Naive B cell (primary cell): ENCODE results near the gene KCNH8. TPM values are rescaled to one million over a fixed set of nuclear protein-coding genes. Genes with fewer than 3 reads are reported as not detected.
"Not testable (repeated sequence)": the region's sequence is repeated elsewhere in the genome, so short reads cannot be mapped to it uniquely, and the experiment has no call there.

ENCODE experiments used
- ATAC-seq, 2 donors: fragments of 150-1000 bp; cut with Tn5 transposase; 2 replicates each; pipeline ENCODE4 v1.10.0; 2021; ENCODE audit warnings: low read depth in 2 of 2, mild to moderate bottlenecking in 2 of 2, moderate library complexity in 2 of 2
- DNase-seq: peaks from one replicate; pipeline ENCODE4 v3.0.0; 2022
- H3K27ac Mint-ChIP-seq, 6 donors: one replicate each; pipeline ENCODE4 v1.8.0; 2020 to 2022; ENCODE audit warnings: mild to moderate bottlenecking in 6 of 6, mixed read lengths in 6 of 6, moderate library complexity in 5 of 6, inconsistent platforms in 2 of 6
- H3K27me3 Mint-ChIP-seq, 3 donors: one replicate each; pipeline ENCODE4 v1.8.0; 2021 to 2022; ENCODE audit warnings: mixed read lengths in 3 of 3, mild to moderate bottlenecking in 1 of 3
- H3K36me3 Mint-ChIP-seq, 2 donors: one replicate each; pipeline ENCODE4 v1.8.0; 2020 to 2022; ENCODE audit warnings: mixed read lengths in 2 of 2, inconsistent platforms in 1 of 2, mild to moderate bottlenecking in 1 of 2
- H3K4me1 Mint-ChIP-seq, 3 donors: one replicate each; pipeline ENCODE4 v1.8.0; 2020 to 2022; ENCODE audit warnings: mixed read lengths in 3 of 3, inconsistent platforms in 1 of 3, mild to moderate bottlenecking in 1 of 3, moderate library complexity in 1 of 3
- H3K4me3 Mint-ChIP-seq, 8 donors: one replicate each; pipeline ENCODE4 v1.8.0; 2020 to 2022; ENCODE audit warnings: mild to moderate bottlenecking in 8 of 8, mixed read lengths in 8 of 8, moderate library complexity in 8 of 8, inconsistent platforms in 2 of 8
- H3K9me3 Mint-ChIP-seq, 7 donors: one replicate each; pipeline ENCODE4 v1.8.0; 2020 to 2022; ENCODE audit warnings: mixed read lengths in 7 of 7, mild to moderate bottlenecking in 5 of 7, inconsistent platforms in 2 of 7, moderate library complexity in 1 of 7
- polyA plus RNA-seq, 6 donors: library from polyadenylated mRNA; unstranded; fragments of 300-500 nt; fragmentation: Illumina TruSeq; gene quantifications; one replicate each; pipeline ENCODE4 v1.2.3, GENCODE V29; 2021; ENCODE audit warnings: low read depth in 6 of 6

KCNH8 gene
- polyA plus RNA-seq: 1 to 10 TPM; 3.4 to 5.8 (median 4.3) TPM

GRCh38 chr3:19147905-19148767, at the start of gene KCNH8:
Gene KCNH8 (plus strand): TSS chr3:19148510. CDS start chr3:19148720, 210 bp downstream.
- peaks cover 18 to 37% (median 20%) of the 10 kb centered on the region in 3 donors for H3K4me1 Mint-ChIP-seq
- DNase-seq (peak; percentile 35), ATAC-seq (no peak)
- no peaks in the 10 kb centered on the region for H3K36me3 Mint-ChIP-seq
- peaks cover 0 to 2% (median 0%) of the 10 kb centered on the region in 7 donors for H3K9me3 Mint-ChIP-seq
- H3K4me3 Mint-ChIP-seq: peak within 1 kb of the TSS; percentile 88 to 97 (median 94)
- peak within 1 kb of the TSS; percentile 89 to 98 (median 96) for H3K27ac Mint-ChIP-seq
- peaks cover 0 to 3% (median 2%) of the 10 kb centered on the region in 3 donors for H3K27me3 Mint-ChIP-seq

DNA sequence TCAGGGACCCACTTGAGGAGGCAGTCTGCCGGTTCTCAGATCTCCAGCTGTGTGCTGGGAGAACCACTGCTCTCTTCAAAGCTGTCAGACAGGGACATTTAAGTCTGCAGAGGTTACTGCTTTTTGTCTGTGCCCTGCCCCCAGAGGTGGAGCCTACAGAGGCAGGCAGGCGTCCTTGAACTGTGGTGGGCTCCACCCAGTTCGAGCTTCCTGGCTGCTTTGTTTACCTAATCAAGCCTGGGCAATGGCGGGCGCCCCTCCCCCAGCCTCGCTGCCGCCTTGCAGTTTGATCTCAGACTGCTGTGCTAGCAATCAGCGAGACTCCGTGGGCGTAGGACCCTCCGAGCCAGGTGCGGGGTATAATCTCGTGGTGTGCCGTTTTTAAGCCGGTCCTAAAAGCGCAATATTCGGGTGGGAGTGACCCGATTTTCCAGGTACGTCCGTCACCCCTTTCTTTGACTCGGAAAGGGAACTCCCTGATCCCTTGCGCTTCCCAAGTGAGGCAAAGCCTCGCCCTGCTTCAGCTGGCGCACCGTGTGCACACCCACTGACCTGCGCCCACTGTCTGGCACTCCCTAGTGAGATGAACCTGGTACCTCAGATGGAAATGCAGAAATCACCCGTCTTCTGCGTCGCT, 45.5 kb upstream of the KCNH8 start:
- H3K4me1 Mint-ChIP-seq, H3K9me3 Mint-ChIP-seq, ATAC-seq, H3K36me3 Mint-ChIP-seq, DNase-seq, H3K27me3 Mint-ChIP-seq: not testable (repeated sequence)
- Mint-ChIP-seq H3K27ac (peak overlapping the region in 3 of 6 donors; percentile 60 to 74 (median 65)), H3K4me3 (peak overlapping the region; percentile 35 to 94 (median 78))

GRCh38 chr3:19103510-19103909, 44.8 kb upstream of the KCNH8 start:
- H3K4me1 Mint-ChIP-seq: no peaks in the 10 kb centered on the region
- H3K36me3 Mint-ChIP-seq: no peaks in the 10 kb centered on the region
- H3K9me3 Mint-ChIP-seq: peaks cover 0 to 8% (median 3%) of the 10 kb centered on the region in 7 donors
- ATAC-seq: peak in 1 of 2 donors; percentile 16
- H3K4me3 Mint-ChIP-seq: peak overlapping the region in 7 of 8 donors; percentile 51 to 94 (median 80)
- H3K27ac Mint-ChIP-seq: peak overlapping the region in 2 of 6 donors; percentile 65 to 74
- no peak for DNase-seq
- H3K27me3 Mint-ChIP-seq: peaks cover 0 to 6% (median 6%) of the 10 kb centered on the region in 3 donors

DNA sequence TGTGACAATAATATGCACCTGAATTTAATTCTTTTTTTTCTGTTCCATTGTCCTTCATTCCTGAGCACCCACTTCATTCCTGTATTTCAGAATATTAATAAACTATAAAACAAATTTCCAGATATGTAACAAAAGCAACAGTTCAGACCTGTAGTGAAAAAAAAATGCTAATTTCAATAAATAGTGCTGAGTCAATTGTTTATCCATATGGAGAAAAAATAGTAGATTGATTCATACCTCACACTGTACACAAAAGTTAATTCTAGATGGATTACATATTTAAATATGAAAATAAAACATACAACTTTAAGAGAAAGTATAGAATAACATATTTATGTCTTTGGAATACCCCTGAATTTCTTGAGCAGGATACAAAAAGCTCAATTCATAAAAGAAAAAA, 43.9 kb upstream of the KCNH8 start:
- DNase-seq: no peak
- Mint-ChIP-seq H3K9me3 (peaks cover 0 to 8% (median 3%) of the 10 kb centered on the region in 7 donors), H3K36me3 (no peaks in the 10 kb centered on the region), H3K4me1 (no peaks in the 10 kb centered on the region), H3K4me3 (no peak overlapping the region), H3K27me3 (peaks cover 0 to 6% (median 6%) of the 10 kb centered on the region in 3 donors), H3K27ac (no peak overlapping the region)
- no peak for ATAC-seq

GRCh38 chr3:19105826-19106225, 42.5 kb upstream of the KCNH8 start:
- Mint-ChIP-seq H3K27me3 (peaks cover 0 to 6% (median 6%) of the 10 kb centered on the region in 3 donors), H3K4me1 (no peaks in the 10 kb centered on the region), H3K27ac (no peak overlapping the region), H3K4me3 (no peak overlapping the region), H3K36me3 (no peaks in the 10 kb centered on the region), H3K9me3 (peaks cover 0 to 8% (median 3%) of the 10 kb centered on the region in 7 donors)
- no peak for DNase-seq
- no peak for ATAC-seq

DNA sequence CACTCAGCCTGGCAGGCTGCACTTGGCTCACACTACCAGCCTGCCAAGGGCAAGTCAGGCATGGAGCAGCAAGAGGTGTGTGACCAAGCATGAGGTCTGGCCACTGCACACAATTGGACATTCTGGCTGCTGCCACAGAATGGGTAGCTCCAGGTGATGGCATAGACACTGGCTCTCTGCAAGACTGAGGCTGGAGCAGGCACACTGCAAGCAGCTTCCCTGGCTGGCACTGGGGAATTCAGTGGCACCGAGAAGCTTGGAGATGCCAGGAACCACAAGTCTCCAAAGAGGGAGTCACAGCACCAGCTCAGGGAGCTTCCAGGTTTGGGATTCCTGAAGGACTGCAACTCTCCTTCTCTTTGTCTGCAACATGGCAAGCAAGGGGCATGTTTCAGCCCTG, 42.0 kb upstream of the KCNH8 start:
- ATAC-seq (no peak), DNase-seq (no peak)
- H3K36me3 Mint-ChIP-seq: no peaks in the 10 kb centered on the region
- peaks cover 0 to 6% (median 6%) of the 10 kb centered on the region in 3 donors for H3K27me3 Mint-ChIP-seq
- H3K9me3 Mint-ChIP-seq: peaks cover 0 to 8% (median 3%) of the 10 kb centered on the region in 7 donors
- no peak overlapping the region for H3K27ac Mint-ChIP-seq
- H3K4me3 Mint-ChIP-seq: no peak overlapping the region
- no peaks in the 10 kb centered on the region for H3K4me1 Mint-ChIP-seq

- Mint-ChIP-seq H3K4me1 (no peaks in the 10 kb centered on the region), H3K27me3 (peaks cover 0 to 6% (median 6%) of the 10 kb centered on the region in 3 donors), H3K9me3 (peaks cover 0 to 8% (median 3%) of the 10 kb centered on the region in 7 donors), H3K4me3 (no peak overlapping the region), H3K36me3 (no peaks in the 10 kb centered on the region), H3K27ac (peak overlapping the region in 1 of 6 donors; percentile 70)
- ATAC-seq: no peak
- no peak for DNase-seq
These were observed 40.6 kb upstream of the KCNH8 start for GRCh38 chr3:19107719-19108118.

DNA sequence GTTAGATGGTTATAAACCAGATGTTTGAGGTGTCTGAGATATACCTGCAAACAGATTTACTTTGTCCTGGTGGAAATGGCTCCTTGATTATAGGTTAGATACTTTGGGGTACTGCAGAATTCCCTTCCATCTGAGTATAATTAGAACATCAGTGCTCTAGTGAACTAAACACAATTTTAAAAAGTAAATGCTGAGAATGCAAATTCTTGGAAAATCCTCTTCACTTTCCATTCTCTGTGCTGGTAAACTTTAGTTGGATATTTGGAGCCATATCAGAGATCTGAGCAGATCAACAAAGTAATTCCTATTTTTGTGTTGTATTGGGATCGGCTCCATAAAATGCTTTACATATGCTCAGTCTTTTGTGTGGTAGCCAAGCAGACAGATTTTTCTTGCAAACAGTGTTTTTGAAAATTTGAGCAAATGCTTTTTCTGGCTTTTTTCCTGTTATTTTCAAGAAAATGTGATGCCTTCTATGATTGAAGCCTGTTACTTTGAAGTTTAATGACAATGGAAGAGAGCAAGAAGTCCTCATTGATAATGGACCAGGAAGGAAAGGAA, 37.9 kb upstream of the KCNH8 start:
- no peak for DNase-seq
- Mint-ChIP-seq H3K36me3 (no peaks in the 10 kb centered on the region), H3K27me3 (peaks cover 0 to 7% (median 0%) of the 10 kb centered on the region in 3 donors), H3K27ac (no peak overlapping the region), H3K4me1 (no peaks in the 10 kb centered on the region), H3K4me3 (no peak overlapping the region), H3K9me3 (peaks cover 0 to 5% (median 3%) of the 10 kb centered on the region in 7 donors)
- ATAC-seq: no peak

DNA sequence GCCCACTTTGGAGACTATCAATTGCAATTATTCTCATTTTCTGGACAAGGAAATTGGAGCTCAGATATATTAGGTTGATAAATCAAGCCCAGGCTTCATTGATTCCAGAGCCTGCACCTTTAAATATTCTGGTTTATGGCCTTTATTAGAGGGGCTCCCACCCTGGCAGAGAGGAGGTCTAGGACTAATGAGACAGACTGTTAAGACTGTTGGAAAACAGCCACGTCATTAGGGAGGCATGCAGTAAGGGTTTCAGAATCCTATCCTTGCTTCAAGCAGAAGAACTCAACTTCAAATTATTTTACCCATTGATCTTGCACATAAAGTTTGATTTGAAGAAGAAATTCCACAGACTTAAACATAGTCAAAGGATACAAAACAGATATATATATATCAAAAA, 33.8 kb upstream of the KCNH8 start:
- Mint-ChIP-seq H3K4me1 (no peaks in the 10 kb centered on the region), H3K9me3 (peaks cover 0 to 10% (median 7%) of the 10 kb centered on the region in 7 donors), H3K27me3 (peaks cover 17 to 23% (median 21%) of the 10 kb centered on the region in 3 donors), H3K27ac (no peak overlapping the region), H3K4me3 (no peak overlapping the region), H3K36me3 (peaks cover 6% of the 10 kb centered on the region in 2 donors)
- DNase-seq (no peak), ATAC-seq (no peak)

DNA sequence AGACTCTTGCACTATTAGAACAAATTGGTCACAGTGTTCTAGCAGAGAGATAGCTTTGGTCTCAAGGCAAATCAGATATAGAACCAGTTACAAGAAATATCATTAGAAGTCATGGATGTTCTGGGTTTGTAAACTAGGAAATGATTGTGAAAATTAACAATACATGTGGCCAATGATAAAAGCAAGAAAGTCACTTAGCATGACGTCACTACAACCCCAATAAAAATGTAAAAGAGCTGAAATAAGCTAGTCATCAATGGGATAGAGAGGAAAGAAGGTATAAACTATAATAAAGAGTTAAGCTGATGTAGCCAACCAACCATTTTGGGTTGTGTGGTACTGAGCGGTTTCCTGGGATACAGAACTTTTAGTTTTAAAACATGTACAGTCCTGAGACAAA, 32.1 kb upstream of the KCNH8 start:
- Mint-ChIP-seq H3K36me3 (peaks cover 6 to 9% of the 10 kb centered on the region in 2 donors), H3K27ac (no peak overlapping the region), H3K4me1 (no peaks in the 10 kb centered on the region), H3K27me3 (peaks cover 23 to 38% (median 23%) of the 10 kb centered on the region in 3 donors), H3K4me3 (no peak overlapping the region), H3K9me3 (peaks cover 0 to 13% (median 12%) of the 10 kb centered on the region in 7 donors)
- no peak for DNase-seq
- no peak for ATAC-seq

GRCh38 chr3:19124752-19125151, 23.6 kb upstream of the KCNH8 start:
- H3K4me1 Mint-ChIP-seq: no peaks in the 10 kb centered on the region
- no peaks in the 10 kb centered on the region for H3K36me3 Mint-ChIP-seq
- no peak for DNase-seq
- ATAC-seq: no peak
- no peak overlapping the region for H3K27ac Mint-ChIP-seq
- peaks cover 0 to 3% (median 1%) of the 10 kb centered on the region in 7 donors for H3K9me3 Mint-ChIP-seq
- H3K27me3 Mint-ChIP-seq: peaks cover 0 to 14% (median 10%) of the 10 kb centered on the region in 3 donors
- no peak overlapping the region for H3K4me3 Mint-ChIP-seq

DNA sequence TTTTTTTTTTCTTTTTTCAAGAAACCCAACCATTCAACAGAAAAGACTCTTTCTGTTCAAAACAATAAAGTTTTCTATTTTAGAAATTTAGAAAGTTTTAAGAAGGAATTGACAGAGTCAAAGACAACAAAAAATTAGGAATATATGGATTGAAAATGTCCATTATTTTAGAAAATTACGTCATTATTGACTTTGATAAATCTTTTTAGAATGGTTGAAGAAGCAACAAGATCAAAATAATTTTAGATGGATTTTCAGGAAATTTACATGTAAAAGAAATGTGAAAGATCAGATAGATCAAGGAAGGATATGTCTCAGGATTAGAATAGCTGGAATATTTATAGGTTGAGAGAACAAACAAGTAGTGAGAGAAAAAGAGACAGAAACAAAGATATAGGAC, 8.4 kb upstream of the KCNH8 start:
- Mint-ChIP-seq H3K27ac (no peak overlapping the region), H3K9me3 (peaks cover 0 to 2% (median 0%) of the 10 kb centered on the region in 7 donors), H3K27me3 (peaks cover 36 to 49% (median 45%) of the 10 kb centered on the region in 3 donors), H3K36me3 (peaks cover 0 to 7% of the 10 kb centered on the region in 2 donors), H3K4me3 (no peak overlapping the region), H3K4me1 (no peaks in the 10 kb centered on the region)
- no peak for ATAC-seq
- no peak for DNase-seq
